ENCODE measurements around the gene CHI3L1.
A peak's percentile ranks its signal among the peaks of the same experiment; 100 is the strongest.

CHI3L1 gene

DNA sequence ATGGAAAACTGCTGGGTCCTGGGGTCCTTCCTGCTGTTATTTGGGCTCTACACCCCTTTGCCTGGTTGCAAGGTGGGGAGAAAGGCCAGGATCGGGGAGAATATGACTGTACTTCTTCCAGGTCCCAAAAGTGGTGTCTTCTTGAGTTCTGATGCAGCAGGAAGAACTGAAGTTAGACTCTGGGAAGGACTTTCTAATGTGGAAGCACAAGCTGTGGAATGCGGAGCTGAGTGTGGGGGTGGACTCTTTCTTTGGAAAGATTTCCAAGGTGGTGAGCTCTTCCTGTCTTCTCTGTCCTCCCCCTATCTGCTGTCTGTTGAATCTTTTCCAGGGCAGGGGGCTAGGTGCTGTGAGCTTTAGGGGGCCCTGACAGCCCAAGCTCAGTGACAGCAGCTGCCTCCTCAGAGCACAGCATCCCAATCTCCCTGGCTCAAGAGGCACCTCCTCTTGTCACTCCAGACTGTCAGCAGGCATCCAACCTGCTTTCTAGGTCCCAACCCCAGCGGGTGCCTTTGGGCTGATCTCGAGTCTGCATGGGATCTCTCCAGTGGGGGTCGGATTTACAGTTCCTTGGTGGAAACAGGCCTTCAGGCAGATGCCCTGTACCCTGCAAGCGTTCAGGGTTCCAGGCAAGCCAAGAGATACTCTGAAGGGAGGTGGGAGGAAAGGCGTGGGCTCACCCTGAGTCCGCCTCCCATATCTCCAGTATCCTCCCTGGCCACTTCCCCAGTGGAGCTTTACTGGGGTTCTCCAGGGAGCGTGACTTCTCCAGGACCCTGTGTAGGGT lies 35.8 kb downstream of the CHI3L1 start:
- no peaks in the 10 kb centered on the region for H3K9me3 ChIP-seq (ENCODE audit: control insufficient read depth, insufficient read depth, low read length)
- no peak overlapping the region for H3K27ac ChIP-seq (ENCODE audit: low read length)
- DNase-seq (ENCODE audit: low read depth, low spot score) = no peak
- no CpG with 5 or more reads among the region's 9 CpGs for WGBS (ENCODE audit: insufficient coverage, insufficient read length)
- H3K4me1 ChIP-seq (ENCODE audit: control insufficient read depth, insufficient read depth, low read length) = peaks cover 28% of the 10 kb centered on the region
- H3K27me3 ChIP-seq (ENCODE audit: control insufficient read depth, insufficient read depth, low read length) = no peaks in the 10 kb centered on the region
- no peak overlapping the region for H3K4me3 ChIP-seq (ENCODE audit: low read length)
- H3K36me3 ChIP-seq (ENCODE audit: control insufficient read depth, insufficient read depth, low read length) = no peaks in the 10 kb centered on the region

DNA sequence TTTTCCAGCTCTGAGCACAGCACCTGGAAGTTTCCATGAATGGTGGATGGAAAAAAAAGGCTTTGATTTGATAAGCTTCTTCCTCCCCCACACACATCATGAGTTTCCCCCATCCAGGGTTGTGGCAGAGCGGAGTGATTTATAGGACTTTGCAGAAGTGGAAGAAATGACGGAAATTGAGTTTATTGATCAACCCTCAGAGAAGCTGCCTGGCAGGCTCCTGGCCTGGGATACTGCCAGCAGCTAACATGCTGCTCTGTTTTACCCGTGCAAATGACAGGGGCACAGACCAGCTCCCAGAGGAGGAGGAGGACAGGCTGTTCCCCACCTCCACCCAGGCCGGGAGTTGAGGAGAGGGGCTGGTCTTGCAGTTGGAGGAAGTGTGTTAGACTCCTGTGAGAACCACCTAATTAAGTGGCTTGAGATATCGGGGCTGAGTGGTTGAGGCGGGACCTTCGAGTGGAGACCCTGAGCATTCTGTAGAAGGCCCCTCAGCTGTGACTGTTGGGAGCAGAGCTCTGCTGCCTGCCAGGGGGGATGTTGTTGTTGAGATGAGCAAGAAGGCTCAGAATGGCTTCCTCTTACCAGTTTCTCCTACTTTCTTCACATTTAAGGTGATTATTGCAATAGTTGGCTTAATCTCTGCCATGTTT lies 37.2 kb downstream of the CHI3L1 start:
- Histone ChIP-seq H3K4me3 (ENCODE audit: low read length) (no peak overlapping the region), H3K9me3 (ENCODE audit: control insufficient read depth, insufficient read depth, low read length) (no peaks in the 10 kb centered on the region), H3K36me3 (ENCODE audit: control insufficient read depth, insufficient read depth, low read length) (no peaks in the 10 kb centered on the region), H3K27me3 (ENCODE audit: control insufficient read depth, insufficient read depth, low read length) (no peaks in the 10 kb centered on the region), H3K27ac (ENCODE audit: low read length) (no peak overlapping the region), H3K4me1 (ENCODE audit: control insufficient read depth, insufficient read depth, low read length) (peaks cover 26% of the 10 kb centered on the region)
- no peak for DNase-seq (ENCODE audit: low read depth, low spot score)
- no CpG with 5 or more reads among the region's 7 CpGs for WGBS (ENCODE audit: insufficient coverage, insufficient read length)

DNA sequence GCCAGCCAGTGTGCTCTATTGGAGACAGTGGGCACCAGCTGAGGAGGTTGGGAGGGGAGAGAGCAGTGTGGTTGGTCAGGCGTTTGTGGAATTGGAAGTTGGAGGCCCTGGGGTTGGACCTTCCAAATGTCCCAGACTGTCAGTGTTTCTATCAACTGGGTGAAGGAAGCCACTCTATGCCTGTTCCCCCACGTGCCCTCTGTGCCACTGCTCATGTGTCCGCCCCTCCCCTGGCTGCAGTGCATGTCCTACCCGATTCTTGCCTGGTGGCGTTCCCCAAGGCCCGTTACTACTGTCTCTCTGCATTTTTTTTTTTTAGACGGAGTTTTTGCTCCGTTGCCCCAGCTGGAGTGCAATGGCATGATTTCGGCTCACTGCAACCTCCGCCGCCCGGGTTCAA lies 37.9 kb downstream of the CHI3L1 start:
- no peak overlapping the region for H3K27ac ChIP-seq (ENCODE audit: low read length)
- H3K9me3 ChIP-seq (ENCODE audit: control insufficient read depth, insufficient read depth, low read length) = no peaks in the 10 kb centered on the region
- no CpG with 5 or more reads among the region's 12 CpGs for WGBS (ENCODE audit: insufficient coverage, insufficient read length)
- H3K27me3 ChIP-seq (ENCODE audit: control insufficient read depth, insufficient read depth, low read length) = no peaks in the 10 kb centered on the region
- DNase-seq (ENCODE audit: low read depth, low spot score) = no peak
- no peak overlapping the region for H3K4me3 ChIP-seq (ENCODE audit: low read length)
- peaks cover 23% of the 10 kb centered on the region for H3K4me1 ChIP-seq (ENCODE audit: control insufficient read depth, insufficient read depth, low read length)
- H3K36me3 ChIP-seq (ENCODE audit: control insufficient read depth, insufficient read depth, low read length) = no peaks in the 10 kb centered on the region

DNA sequence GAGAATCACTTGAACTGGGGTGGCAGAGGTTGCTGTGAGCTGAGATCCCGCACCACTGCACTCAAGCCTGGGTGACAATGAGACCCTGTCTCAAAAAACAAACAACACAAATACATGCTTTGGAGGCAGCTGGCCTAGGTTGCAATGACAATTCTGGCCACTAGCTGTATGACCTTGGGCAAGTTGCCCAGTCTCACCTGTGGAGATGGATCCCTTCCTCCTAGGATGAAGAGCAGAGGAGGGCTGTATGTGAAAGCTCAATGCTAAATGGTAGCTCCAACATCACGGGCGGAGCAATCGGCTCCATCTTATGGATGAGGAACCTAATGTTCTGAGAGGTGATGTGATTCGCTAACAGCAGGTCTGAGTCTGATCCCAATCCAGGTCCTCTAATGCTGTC lies 38.4 kb downstream of the CHI3L1 start:
- H3K36me3 ChIP-seq (ENCODE audit: control insufficient read depth, insufficient read depth, low read length) = no peaks in the 10 kb centered on the region
- DNase-seq (ENCODE audit: low read depth, low spot score) = peak; percentile 27
- H3K9me3 ChIP-seq (ENCODE audit: control insufficient read depth, insufficient read depth, low read length) = no peaks in the 10 kb centered on the region
- H3K4me1 ChIP-seq (ENCODE audit: control insufficient read depth, insufficient read depth, low read length) = peaks cover 21% of the 10 kb centered on the region
- H3K27me3 ChIP-seq (ENCODE audit: control insufficient read depth, insufficient read depth, low read length) = no peaks in the 10 kb centered on the region
- no CpG with 5 or more reads among the region's 5 CpGs for WGBS (ENCODE audit: insufficient coverage, insufficient read length)
- H3K4me3 ChIP-seq (ENCODE audit: low read length) = no peak overlapping the region
- no peak overlapping the region for H3K27ac ChIP-seq (ENCODE audit: low read length)

DNA sequence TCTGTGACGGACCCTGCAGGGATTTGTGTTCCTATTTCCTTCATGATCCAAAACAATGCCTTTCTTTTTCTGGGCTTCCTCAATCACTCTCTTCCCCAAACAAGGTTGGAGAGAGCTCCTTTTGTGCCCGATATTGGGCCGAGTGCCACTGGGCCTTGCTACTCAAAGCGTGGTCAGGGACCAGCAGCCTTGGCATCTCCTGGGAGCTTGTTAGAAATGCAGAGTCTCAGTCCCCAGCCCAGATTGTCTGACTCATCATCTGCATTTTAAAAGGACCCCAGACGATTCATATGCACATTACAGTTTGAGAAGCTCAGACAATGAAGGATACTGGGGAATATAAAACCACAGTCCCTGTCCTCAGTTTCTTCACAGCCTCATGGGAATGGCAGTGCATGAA lies 39.1 kb downstream of the CHI3L1 start:
- no CpG with 5 or more reads among the region's 5 CpGs for WGBS (ENCODE audit: insufficient coverage, insufficient read length)
- Histone ChIP-seq H3K9me3 (ENCODE audit: control insufficient read depth, insufficient read depth, low read length) (no peaks in the 10 kb centered on the region), H3K36me3 (ENCODE audit: control insufficient read depth, insufficient read depth, low read length) (no peaks in the 10 kb centered on the region), H3K4me3 (ENCODE audit: low read length) (no peak overlapping the region), H3K27ac (ENCODE audit: low read length) (no peak overlapping the region), H3K4me1 (ENCODE audit: control insufficient read depth, insufficient read depth, low read length) (peaks cover 17% of the 10 kb centered on the region), H3K27me3 (ENCODE audit: control insufficient read depth, insufficient read depth, low read length) (no peaks in the 10 kb centered on the region)
- DNase-seq (ENCODE audit: low read depth, low spot score) = peak; percentile 25

DNA sequence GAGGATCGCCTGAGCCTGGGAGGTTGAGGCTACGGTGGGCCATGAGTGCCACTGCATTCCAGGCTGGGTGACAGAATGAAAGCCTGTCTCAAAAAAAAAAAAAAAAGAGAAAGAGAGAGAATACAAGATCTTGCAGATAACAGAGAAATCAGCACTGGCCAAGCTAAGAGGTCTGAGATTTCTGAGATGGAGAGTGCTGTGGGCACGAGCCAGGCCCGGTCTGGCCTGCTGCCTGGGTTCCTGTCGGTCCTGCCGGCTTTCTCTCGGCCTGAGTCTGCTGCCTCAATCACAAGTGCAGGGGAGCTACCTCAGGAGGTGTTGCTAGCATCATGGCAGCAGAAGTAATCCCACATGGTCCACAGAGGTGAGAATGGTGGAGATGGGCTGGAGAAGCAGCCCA lies 40.0 kb downstream of the CHI3L1 start:
- H3K9me3 ChIP-seq (ENCODE audit: control insufficient read depth, insufficient read depth, low read length) = no peaks in the 10 kb centered on the region
- no peak for DNase-seq (ENCODE audit: low read depth, low spot score)
- no peak overlapping the region for H3K4me3 ChIP-seq (ENCODE audit: low read length)
- H3K27ac ChIP-seq (ENCODE audit: low read length) = no peak overlapping the region
- no peaks in the 10 kb centered on the region for H3K36me3 ChIP-seq (ENCODE audit: control insufficient read depth, insufficient read depth, low read length)
- WGBS (ENCODE audit: insufficient coverage, insufficient read length) = no CpG with 5 or more reads among the region's 7 CpGs
- no peaks in the 10 kb centered on the region for H3K27me3 ChIP-seq (ENCODE audit: control insufficient read depth, insufficient read depth, low read length)
- H3K4me1 ChIP-seq (ENCODE audit: control insufficient read depth, insufficient read depth, low read length) = peaks cover 15% of the 10 kb centered on the region

DNA sequence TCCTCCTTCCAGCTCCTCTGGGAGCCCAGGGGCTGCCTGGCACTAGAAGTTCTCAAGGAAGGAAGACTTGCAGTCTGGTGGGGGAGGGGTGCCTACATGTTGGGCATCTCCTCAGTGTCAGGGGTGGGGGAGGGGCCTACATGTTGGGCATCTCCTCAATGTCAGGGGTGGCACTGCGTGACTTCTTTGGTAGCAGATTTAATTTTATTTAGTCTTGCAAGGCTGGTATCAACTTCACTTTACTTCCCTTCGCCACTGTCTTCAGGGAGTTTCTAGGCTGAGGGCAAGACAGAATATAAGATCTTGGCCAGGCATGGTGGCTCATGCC lies 40.5 kb downstream of the CHI3L1 start:
- no peak for DNase-seq (ENCODE audit: low read depth, low spot score)
- no peak overlapping the region for H3K4me3 ChIP-seq (ENCODE audit: low read length)
- no peaks in the 10 kb centered on the region for H3K27me3 ChIP-seq (ENCODE audit: control insufficient read depth, insufficient read depth, low read length)
- H3K36me3 ChIP-seq (ENCODE audit: control insufficient read depth, insufficient read depth, low read length) = no peaks in the 10 kb centered on the region
- no peak overlapping the region for H3K27ac ChIP-seq (ENCODE audit: low read length)
- WGBS (ENCODE audit: insufficient coverage, insufficient read length) = no CpG with 5 or more reads among the region's 2 CpGs
- H3K4me1 ChIP-seq (ENCODE audit: control insufficient read depth, insufficient read depth, low read length) = peaks cover 15% of the 10 kb centered on the region
- H3K9me3 ChIP-seq (ENCODE audit: control insufficient read depth, insufficient read depth, low read length) = no peaks in the 10 kb centered on the region

DNA sequence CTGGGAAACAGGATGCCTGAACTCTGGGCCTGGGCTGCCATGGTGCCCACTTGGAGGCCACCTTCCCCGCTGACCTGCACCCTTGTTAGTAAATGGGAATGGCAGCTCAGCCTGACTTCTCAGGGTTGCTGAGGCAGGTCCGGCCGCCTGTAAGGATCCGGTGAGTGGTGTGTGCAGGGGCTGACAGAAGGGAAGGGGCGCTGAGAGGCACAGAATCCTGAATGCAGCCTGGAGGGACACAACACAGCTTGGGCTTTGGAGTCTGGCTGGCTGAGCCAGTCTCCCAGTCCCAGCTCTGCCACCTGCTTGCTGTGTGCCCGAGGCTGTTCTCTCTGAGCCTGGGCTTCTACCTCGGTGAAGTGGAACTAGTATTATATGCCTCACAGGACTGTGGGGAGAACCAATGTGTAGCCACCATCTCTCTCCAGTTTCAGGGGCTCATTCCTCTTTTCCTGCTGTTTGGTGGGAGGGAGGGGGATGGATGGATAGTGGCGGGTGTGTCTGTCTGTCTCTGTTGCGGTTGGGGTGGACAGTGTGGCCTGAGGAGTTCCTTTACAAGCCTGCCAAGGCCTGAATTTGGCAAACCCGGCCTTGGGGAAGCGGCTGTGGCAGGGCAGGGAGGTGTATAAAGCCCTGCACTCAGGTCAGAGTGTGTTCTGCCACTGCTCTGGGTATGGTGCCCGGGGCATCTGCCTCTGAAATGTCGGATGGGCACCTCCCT lies 41.0 kb downstream of the CHI3L1 start:
- Histone ChIP-seq H3K4me3 (ENCODE audit: low read length) (no peak overlapping the region), H3K4me1 (ENCODE audit: control insufficient read depth, insufficient read depth, low read length) (peaks cover 15% of the 10 kb centered on the region), H3K27ac (ENCODE audit: low read length) (no peak overlapping the region), H3K36me3 (ENCODE audit: control insufficient read depth, insufficient read depth, low read length) (no peaks in the 10 kb centered on the region), H3K27me3 (ENCODE audit: control insufficient read depth, insufficient read depth, low read length) (no peaks in the 10 kb centered on the region), H3K9me3 (ENCODE audit: control insufficient read depth, insufficient read depth, low read length) (no peaks in the 10 kb centered on the region)
- no peak for DNase-seq (ENCODE audit: low read depth, low spot score)
- WGBS (ENCODE audit: insufficient coverage, insufficient read length) = no CpG with 5 or more reads among the region's 13 CpGs

DNA sequence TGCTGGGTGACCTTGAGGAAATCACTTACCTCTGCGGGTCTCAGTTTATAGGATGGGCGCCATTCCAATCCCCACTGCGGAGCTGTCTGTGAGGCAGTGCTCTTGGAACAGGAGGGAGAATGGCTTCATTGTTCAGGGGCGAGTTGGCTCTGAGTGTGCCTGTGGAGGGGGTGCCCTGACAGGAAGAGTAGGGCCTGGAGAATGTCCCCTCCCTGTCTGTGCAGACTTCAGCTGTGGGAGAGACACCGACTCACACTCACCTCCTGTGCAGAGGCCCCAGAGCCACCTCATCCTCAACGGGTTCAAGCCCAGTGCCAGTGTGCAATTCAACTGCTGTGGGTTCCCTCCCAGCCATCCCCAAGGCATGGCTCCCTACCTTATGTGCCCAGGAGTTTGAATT lies 41.8 kb downstream of the CHI3L1 start:
- no CpG with 5 or more reads among the region's 6 CpGs for WGBS (ENCODE audit: insufficient coverage, insufficient read length)
- no peak for DNase-seq (ENCODE audit: low read depth, low spot score)
- no peaks in the 10 kb centered on the region for H3K27me3 ChIP-seq (ENCODE audit: control insufficient read depth, insufficient read depth, low read length)

DNA sequence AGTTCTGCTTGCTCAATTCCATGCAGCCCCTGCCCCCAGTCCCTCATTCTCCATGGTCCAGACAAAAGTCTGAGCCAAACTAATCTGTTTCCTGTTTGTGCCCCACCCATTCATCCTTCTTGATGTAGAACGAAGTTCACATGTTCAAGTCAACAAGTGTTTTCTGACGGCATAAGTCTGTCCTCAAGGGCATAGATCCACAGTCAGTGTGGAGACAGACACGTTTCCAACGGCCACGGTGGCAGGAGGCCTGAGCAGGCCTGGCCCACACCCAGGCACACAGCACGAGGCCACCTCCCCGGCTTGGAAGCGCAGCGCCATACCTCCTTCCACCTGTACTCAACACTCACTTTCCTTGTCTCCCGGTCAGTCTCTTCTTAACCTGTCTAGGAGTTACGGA lies 42.9 kb downstream of the CHI3L1 start:
- Histone ChIP-seq H3K4me1 (ENCODE audit: control insufficient read depth, insufficient read depth, low read length) (peaks cover 17% of the 10 kb centered on the region), H3K9me3 (ENCODE audit: control insufficient read depth, insufficient read depth, low read length) (no peaks in the 10 kb centered on the region), H3K4me3 (ENCODE audit: low read length) (no peak overlapping the region), H3K36me3 (ENCODE audit: control insufficient read depth, insufficient read depth, low read length) (no peaks in the 10 kb centered on the region), H3K27ac (ENCODE audit: low read length) (no peak overlapping the region), H3K27me3 (ENCODE audit: control insufficient read depth, insufficient read depth, low read length) (no peaks in the 10 kb centered on the region)
- DNase-seq (ENCODE audit: low read depth, low spot score) = no peak
- WGBS (ENCODE audit: insufficient coverage, insufficient read length) = no CpG with 5 or more reads among the region's 11 CpGs

More for the DNA sequence above, 41.8 kb downstream of the CHI3L1 start:
- Histone ChIP-seq H3K9me3 (ENCODE audit: control insufficient read depth, insufficient read depth, low read length) (no peaks in the 10 kb centered on the region), H3K4me1 (ENCODE audit: control insufficient read depth, insufficient read depth, low read length) (peaks cover 18% of the 10 kb centered on the region), H3K36me3 (ENCODE audit: control insufficient read depth, insufficient read depth, low read length) (no peaks in the 10 kb centered on the region), H3K27ac (ENCODE audit: low read length) (no peak overlapping the region), H3K4me3 (ENCODE audit: low read length) (no peak overlapping the region)

Measured in iPS DF 6.9 (cell line).